Measurements from ENCODE around the gene APOB.

Gene APOB

DNA sequence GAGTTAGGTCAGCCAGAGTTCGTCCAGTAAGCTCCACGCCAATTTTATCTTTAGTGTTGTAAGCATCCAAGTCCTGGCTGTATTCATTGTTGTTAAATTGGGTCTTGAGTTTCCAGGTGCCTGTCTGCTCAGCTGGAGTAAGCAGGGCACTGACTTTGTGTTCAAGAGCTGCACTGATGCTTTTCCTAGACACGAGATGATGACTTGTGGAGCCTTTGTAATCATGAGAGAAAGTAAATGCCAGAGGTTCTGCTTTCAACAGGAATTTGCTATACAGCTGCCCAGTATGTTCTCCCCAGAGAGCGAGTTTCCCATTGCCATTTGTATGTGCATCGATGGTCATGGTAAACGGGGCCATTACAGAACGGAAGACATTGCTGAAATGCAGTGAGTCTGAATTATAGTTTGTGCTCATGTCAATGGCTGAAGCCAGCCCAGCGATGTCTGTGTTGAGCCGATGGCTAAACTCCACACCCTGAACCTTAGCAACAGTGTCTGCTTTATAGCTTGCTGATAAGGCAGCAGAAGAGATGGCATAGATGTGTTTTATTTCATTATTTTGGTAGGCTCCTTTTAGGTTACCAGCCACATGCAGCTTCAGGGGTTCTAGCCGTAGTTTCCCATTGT, 32.9 kb downstream of the APOB start:
- H3K27me3 Mint-ChIP-seq: no peaks in the 10 kb centered on the region
- intact Hi-C loops (cut with micrococcal nuclease): no loop called here
- H3K4me3 Mint-ChIP-seq: no peak overlapping the region
- H3K4me1 Mint-ChIP-seq (ENCODE audit: low read depth): no peaks in the 10 kb centered on the region
- no peak overlapping the region for H3K27ac Mint-ChIP-seq
- no peaks in the 10 kb centered on the region for H3K36me3 Mint-ChIP-seq (ENCODE audit: low read depth)
- no peaks in the 10 kb centered on the region for H3K9me3 Mint-ChIP-seq

DNA sequence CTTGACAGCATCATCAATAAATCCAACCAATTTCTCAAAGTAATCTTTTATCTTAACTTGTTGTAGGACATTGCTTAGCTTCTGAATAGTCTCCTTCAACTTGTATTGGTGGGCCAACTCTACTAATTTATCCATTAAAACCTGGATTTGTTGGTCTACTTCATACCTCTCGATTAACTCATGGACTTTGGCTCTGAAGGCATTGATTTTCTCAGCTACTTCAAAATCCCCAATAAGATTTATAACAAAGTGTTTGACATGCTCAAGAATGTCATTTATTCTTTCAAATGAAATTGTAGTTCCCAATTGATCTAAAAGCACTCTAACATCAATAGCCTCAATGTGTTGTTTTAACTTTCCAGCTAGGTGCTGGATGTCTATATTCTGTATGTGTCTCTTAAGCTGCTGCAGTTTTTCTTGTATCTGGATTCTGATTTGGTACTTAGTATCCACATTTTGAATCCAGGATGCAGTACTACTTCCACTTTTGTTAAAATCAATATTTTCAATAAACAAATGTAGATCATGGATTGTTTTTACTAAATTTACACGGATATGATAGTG, 34.1 kb downstream of the APOB start:
- Mint-ChIP-seq H3K27me3 (no peaks in the 10 kb centered on the region), H3K4me1 (ENCODE audit: low read depth) (no peaks in the 10 kb centered on the region), H3K27ac (no peak overlapping the region), H3K4me3 (no peak overlapping the region), H3K36me3 (ENCODE audit: low read depth) (no peaks in the 10 kb centered on the region), H3K9me3 (no peaks in the 10 kb centered on the region)
- intact Hi-C loops (cut with micrococcal nuclease): no loop called here

GRCh38 chr2:21008790-21009661, 34.8 kb downstream of the APOB start:
- Mint-ChIP-seq H3K4me3 (no peak overlapping the region), H3K27ac (no peak overlapping the region), H3K36me3 (ENCODE audit: low read depth) (no peaks in the 10 kb centered on the region), H3K9me3 (no peaks in the 10 kb centered on the region), H3K4me1 (ENCODE audit: low read depth) (no peaks in the 10 kb centered on the region), H3K27me3 (no peaks in the 10 kb centered on the region)
- intact Hi-C loops (cut with micrococcal nuclease): no loop called here

DNA sequence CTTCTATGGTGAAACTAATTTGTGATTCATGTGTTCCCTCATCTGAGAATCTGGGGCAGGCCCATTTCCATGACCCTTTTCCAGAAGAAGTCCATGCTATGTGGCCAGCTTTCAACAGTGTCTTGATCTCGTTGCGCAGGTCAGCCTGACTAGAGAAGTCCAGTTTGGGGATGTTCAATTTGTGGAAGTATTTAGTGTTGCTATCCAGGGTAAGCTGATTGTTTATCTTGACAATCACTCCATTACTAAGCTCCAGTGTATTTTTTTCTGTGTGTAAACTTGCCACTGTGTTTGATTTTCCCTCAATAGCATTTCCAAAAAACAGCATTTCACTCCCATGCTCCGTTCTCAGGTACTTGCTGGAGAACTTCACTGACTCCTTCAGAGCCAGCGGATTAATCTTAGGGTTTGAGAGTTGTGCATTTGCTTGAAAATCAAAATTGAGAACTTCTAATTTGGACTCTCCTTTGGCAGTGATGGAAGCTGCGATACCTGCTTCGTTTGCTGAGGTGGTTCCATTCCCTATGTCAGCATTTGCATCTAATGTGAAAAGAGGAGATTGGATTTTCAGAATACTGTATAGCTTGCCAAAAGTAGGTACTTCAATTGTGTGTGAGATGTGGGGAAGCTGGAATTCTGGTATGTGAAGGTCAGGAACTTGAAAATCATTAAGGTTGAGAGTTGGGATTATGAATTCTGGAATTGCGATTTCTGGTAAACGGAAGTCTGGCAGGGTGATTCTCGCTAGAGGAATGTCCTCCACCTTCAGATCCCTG, 35.7 kb downstream of the APOB start:
- H3K27me3 Mint-ChIP-seq: no peaks in the 10 kb centered on the region

GRCh38 chr2:21007129-21008013, 36.5 kb downstream of the APOB start:
- Mint-ChIP-seq H3K27ac (no peak overlapping the region), H3K4me1 (ENCODE audit: low read depth) (no peaks in the 10 kb centered on the region), H3K36me3 (ENCODE audit: low read depth) (no peaks in the 10 kb centered on the region), H3K4me3 (no peak overlapping the region), H3K27me3 (no peaks in the 10 kb centered on the region), H3K9me3 (no peaks in the 10 kb centered on the region)
- intact Hi-C loops (cut with micrococcal nuclease): no loop called here

More for the DNA sequence above, 35.7 kb downstream of the APOB start:
- Mint-ChIP-seq H3K4me3 (no peak overlapping the region), H3K27ac (no peak overlapping the region), H3K4me1 (ENCODE audit: low read depth) (no peaks in the 10 kb centered on the region), H3K36me3 (ENCODE audit: low read depth) (no peaks in the 10 kb centered on the region), H3K9me3 (no peaks in the 10 kb centered on the region)
- intact Hi-C loops (cut with micrococcal nuclease): no loop called here

GRCh38 chr2:21006423-21007128, 37.3 kb downstream of the APOB start:
- Mint-ChIP-seq H3K27me3 (no peaks in the 10 kb centered on the region), H3K27ac (no peak overlapping the region), H3K4me3 (no peak overlapping the region), H3K4me1 (ENCODE audit: low read depth) (no peaks in the 10 kb centered on the region), H3K36me3 (ENCODE audit: low read depth) (no peaks in the 10 kb centered on the region), H3K9me3 (no peaks in the 10 kb centered on the region)
- intact Hi-C loops (cut with micrococcal nuclease): no loop called here

DNA sequence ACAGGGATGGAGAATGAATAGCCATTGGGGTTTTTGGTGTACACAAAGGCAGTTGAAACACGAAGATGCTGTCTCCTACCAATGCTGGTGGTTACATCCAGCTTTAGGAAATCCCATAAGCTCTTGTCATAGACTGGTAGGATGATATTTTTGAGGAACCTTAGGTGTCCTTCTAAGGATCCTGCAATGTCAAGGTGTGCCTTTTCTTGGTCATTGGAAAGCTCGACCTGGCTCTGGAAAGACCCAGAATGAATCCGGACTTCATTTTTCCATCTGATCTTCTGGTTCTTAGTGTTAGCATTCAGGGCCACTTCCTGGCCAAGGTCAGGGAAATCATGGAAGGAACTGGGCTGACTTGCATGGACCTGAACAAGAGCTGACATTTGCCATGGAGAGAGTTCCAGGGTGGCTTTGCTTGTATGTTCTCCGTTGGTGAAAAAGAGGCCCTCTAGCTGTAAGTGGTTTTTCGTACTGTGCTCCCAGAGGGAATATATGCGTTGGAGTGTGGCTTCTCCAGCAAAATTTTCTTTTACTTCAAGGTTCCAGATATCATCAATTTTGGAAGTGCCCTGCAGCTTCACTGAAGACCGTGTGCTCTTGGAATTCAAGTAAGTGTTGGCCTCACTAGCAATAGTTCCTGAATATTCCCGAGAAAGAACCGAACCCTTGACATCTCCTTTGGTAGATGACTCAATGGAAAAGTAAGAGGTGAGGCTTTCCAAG, 38.0 kb downstream of the APOB start:
- H3K27me3 Mint-ChIP-seq: no peaks in the 10 kb centered on the region
- H3K4me1 Mint-ChIP-seq (ENCODE audit: low read depth): no peaks in the 10 kb centered on the region
- H3K27ac Mint-ChIP-seq: no peak overlapping the region
- intact Hi-C loops (cut with micrococcal nuclease): no loop called here
- no peak overlapping the region for H3K4me3 Mint-ChIP-seq
- no peaks in the 10 kb centered on the region for H3K36me3 Mint-ChIP-seq (ENCODE audit: low read depth)
- H3K9me3 Mint-ChIP-seq: no peaks in the 10 kb centered on the region

GRCh38 chr2:21005111-21005699, 38.7 kb downstream of the APOB start:
- Mint-ChIP-seq H3K9me3 (no peaks in the 10 kb centered on the region), H3K4me1 (ENCODE audit: low read depth) (no peaks in the 10 kb centered on the region), H3K27ac (no peak overlapping the region), H3K27me3 (no peaks in the 10 kb centered on the region), H3K4me3 (no peak overlapping the region), H3K36me3 (ENCODE audit: low read depth) (no peaks in the 10 kb centered on the region)
- intact Hi-C loops (cut with micrococcal nuclease): no loop called here

DNA sequence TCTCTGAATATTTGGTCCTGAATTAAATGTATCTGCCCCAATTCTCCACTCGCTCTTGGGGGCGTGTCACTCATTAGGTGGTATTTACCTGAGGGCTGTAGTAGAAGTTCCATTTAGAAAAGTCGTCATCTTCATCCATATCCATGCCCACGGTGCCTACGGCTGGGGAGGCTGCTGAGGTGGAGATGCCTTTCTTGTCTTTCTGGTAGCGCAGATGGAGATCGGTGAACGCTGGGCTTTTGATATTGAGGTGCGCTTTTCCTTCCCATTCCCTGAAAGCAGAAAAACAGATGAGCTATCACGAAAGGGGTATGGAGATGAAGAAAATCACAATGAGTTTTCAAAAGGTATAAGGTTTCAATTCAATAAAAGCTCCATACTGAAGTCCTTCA, 39.7 kb downstream of the APOB start:
- intact Hi-C loops (cut with micrococcal nuclease): no loop called here
- no peak overlapping the region for H3K4me3 Mint-ChIP-seq
- no peak overlapping the region for H3K27ac Mint-ChIP-seq
- H3K9me3 Mint-ChIP-seq: no peaks in the 10 kb centered on the region
- H3K27me3 Mint-ChIP-seq: no peaks in the 10 kb centered on the region
- H3K36me3 Mint-ChIP-seq (ENCODE audit: low read depth): no peaks in the 10 kb centered on the region
- no peaks in the 10 kb centered on the region for H3K4me1 Mint-ChIP-seq (ENCODE audit: low read depth)

DNA sequence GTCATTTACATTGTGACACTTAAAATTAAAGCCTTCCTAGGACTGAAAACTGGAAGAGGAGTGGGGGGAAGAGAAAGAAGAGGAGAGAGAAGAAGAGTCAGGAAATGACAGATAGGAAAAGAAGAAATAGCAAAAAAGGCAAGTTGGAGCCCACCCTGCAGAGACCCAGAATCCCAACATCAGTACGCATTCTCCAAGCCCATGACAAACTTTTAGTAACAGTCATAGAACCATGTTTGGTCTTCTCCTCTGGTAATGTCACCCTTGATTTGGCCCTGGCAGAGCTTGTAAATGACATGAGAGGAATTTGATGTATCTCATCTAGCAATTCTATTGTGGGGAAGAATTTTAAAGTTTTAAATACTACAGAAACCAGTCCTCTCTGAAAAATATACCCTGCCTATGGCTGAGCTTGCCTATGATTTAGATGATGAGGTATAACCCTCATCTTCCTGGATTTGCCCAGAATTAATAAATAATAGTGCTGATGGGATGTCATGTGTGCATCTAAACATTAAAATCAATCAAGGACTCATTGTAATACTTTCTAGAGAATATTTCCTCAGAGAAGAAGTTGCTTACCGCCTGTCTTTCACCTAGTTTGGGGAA, 40.2 kb downstream of the APOB start:
- no peaks in the 10 kb centered on the region for H3K9me3 Mint-ChIP-seq
- no peaks in the 10 kb centered on the region for H3K4me1 Mint-ChIP-seq (ENCODE audit: low read depth)
- no peaks in the 10 kb centered on the region for H3K27me3 Mint-ChIP-seq
- no peak overlapping the region for H3K4me3 Mint-ChIP-seq
- no peak overlapping the region for H3K27ac Mint-ChIP-seq
- intact Hi-C loops (cut with micrococcal nuclease): no loop called here
- H3K36me3 Mint-ChIP-seq (ENCODE audit: low read depth): no peaks in the 10 kb centered on the region

GRCh38 chr2:21002814-21003192, 41.1 kb downstream of the APOB start:
- no peak overlapping the region for H3K27ac Mint-ChIP-seq
- H3K9me3 Mint-ChIP-seq: no peaks in the 10 kb centered on the region

More at GRCh38 chr2:21002814-21003192, 41.1 kb downstream of the APOB start:
- H3K27me3 Mint-ChIP-seq: no peaks in the 10 kb centered on the region
- H3K36me3 Mint-ChIP-seq (ENCODE audit: low read depth): no peaks in the 10 kb centered on the region
- no peak overlapping the region for H3K4me3 Mint-ChIP-seq
- intact Hi-C loops (cut with micrococcal nuclease): no loop called here
- no peaks in the 10 kb centered on the region for H3K4me1 Mint-ChIP-seq (ENCODE audit: low read depth)
